ENCODE data around the gene RBL2. TPM values are rescaled to one million over a fixed set of nuclear protein-coding genes. Genes with fewer than 3 reads are reported as not detected.
A peak's percentile ranks its signal among the peaks of the same experiment; 100 is the strongest.

RBL2 gene
- total and polyA plus RNA-seq, 2 of the 13 experiments (the other 11 are each of a cell fraction or from before 2014, with no cell fraction given): 41.2 to 60.9 TPM

DNA sequence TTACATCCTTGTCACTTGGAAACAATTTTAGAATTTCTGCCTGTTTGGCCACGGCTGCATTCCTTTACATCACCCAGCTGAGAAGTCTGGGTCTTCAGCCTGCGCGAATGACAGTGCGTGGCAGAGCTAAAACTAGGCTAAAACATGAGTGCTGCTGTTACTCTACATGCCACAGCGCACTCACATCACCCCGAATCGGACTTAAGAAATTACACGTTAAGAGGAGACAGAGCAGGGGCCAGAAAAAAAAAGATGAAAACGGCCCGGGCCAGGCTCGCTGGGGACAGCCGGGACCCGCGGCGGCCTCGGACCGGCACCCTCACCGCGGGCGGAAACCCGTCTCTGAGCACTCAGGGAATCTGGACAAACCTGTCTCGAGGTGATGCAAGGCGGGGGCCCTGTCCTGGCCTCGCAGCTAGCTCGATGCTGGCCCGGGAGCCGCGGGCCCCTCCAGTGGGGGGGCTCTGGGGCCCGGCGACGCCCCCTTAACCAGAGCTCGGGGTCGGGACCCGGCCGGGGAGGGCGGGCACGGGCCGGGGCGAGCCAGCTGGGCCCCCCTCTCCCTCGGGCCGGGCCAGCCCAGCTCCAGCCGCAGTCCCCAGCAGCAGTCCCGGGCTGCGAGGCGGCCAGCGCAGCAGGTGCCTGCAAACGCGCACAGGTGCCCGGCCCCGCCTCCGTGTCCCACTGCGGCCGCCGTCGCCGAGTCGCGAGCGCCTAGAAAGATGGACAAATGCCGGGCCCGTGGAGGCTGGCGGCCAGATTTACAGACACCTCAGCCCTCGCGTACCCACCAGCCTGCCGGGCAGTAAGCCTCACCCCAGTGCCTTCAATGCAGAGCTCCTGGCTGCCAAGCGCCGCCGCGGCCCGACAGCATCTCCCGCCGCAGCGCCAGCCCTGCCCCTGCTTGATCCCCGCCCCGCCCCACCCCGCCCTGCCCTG lies 68.3 kb downstream of the RBL2 start, which contains the start of gene AKTIP (continued):
- TF ChIP-seq, protein P1, sequence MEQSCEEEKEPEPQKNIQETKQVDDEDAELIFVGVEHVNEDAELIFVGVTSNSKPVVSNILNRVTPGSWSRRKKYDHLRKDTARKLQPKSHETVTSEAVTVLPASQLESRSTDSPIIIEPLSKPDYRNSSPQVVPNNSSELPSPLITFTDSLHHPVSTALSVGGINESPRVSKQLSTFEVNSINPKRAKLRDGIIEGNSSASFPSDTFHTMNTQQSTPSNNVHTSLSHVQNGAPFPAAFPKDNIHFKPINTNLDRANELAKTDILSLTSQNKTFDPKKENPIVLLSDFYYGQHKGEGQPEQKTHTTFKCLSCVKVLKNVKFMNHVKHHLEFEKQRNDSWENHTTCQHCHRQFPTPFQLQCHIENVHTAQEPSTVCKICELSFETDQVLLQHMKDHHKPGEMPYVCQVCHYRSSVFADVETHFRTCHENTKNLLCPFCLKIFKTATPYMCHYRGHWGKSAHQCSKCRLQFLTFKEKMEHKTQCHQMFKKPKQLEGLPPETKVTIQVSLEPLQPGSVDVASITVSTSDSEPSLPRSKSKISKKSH (CRISPR knock-in tag; IDR thresholded peaks at IDR 0.05; ENCODE audit: borderline replicate concordance): no peak
- TF ChIP-seq REXO4 (CRISPR knock-in tag; IDR thresholded peaks at IDR 0.05; ENCODE audit: borderline replicate concordance) (no peak), NR2C2 (CRISPR knock-in tag; IDR thresholded peaks at IDR 0.05; ENCODE audit: borderline replicate concordance) (no peak), FOXA3 (CRISPR knock-in tag; IDR thresholded peaks at IDR 0.05) (no peak), MYNN (CRISPR knock-in tag; IDR thresholded peaks at IDR 0.05; ENCODE audit: low read depth) (no peak; the same call in 1 of the 2 replicates), ZNF841 (CRISPR knock-in tag; IDR thresholded peaks at IDR 0.05; ENCODE audit: borderline replicate concordance) (no peak), HMGA1 (CRISPR knock-in tag; conservative IDR thresholded peaks at IDR 0.05) (no peak), ZNF180 (CRISPR knock-in tag; IDR thresholded peaks at IDR 0.05; ENCODE audit: borderline replicate concordance, low read depth) (0 out of 2 replicates have a peak, but pooled peaks have one; percentile 50), ZFP90 (CRISPR knock-in tag; IDR thresholded peaks at IDR 0.05; ENCODE audit: borderline replicate concordance) (peak; percentile 40; the same call in 1 of the 2 replicates), TARDBP (CRISPR knock-in tag; IDR thresholded peaks at IDR 0.05) (no peak), ATRX (CRISPR knock-in tag; IDR thresholded peaks at IDR 0.05; ENCODE audit: borderline replicate concordance) (no peak), AGO2 (optimal IDR thresholded peaks at IDR 0.05; ENCODE audit: low read depth, low read length) (peak; percentile 65), YY1 (IDR thresholded peaks at IDR 0.05; ENCODE audit: insufficient read depth, insufficient replicate concordance, low read depth, low read length) (peak; percentile 21), ZNF326 (CRISPR knock-in tag; IDR thresholded peaks at IDR 0.05; ENCODE audit: borderline replicate concordance) (no peak), ARNTL (CRISPR knock-in tag; IDR thresholded peaks at IDR 0.05) (no peak; the same call in 1 of the 2 replicates), HNF4G (IDR thresholded peaks at IDR 0.05; ENCODE audit: borderline replicate concordance, low read depth, low read length) (no peak), HNF4G (CRISPR knock-in tag; IDR thresholded peaks at IDR 0.05; ENCODE audit: borderline replicate concordance, low read depth) (0 out of 2 replicates have a peak, but pooled peaks have one; percentile 15), CENPX (CRISPR knock-in tag; IDR thresholded peaks at IDR 0.05) (no peak), MTA1 (CRISPR knock-in tag; IDR thresholded peaks at IDR 0.05; ENCODE audit: borderline replicate concordance) (no peak)
- TF ChIP-seq, protein P2, sequence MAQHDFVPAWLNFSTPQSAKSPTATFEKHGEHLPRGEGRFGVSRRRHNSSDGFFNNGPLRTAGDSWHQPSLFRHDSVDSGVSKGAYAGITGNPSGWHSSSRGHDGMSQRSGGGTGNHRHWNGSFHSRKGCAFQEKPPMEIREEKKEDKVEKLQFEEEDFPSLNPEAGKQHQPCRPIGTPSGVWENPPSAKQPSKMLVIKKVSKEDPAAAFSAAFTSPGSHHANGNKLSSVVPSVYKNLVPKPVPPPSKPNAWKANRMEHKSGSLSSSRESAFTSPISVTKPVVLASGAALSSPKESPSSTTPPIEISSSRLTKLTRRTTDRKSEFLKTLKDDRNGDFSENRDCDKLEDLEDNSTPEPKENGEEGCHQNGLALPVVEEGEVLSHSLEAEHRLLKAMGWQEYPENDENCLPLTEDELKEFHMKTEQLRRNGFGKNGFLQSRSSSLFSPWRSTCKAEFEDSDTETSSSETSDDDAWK (CRISPR knock-in tag; IDR thresholded peaks at IDR 0.05): no peak
- TF ChIP-seq, protein P3, sequence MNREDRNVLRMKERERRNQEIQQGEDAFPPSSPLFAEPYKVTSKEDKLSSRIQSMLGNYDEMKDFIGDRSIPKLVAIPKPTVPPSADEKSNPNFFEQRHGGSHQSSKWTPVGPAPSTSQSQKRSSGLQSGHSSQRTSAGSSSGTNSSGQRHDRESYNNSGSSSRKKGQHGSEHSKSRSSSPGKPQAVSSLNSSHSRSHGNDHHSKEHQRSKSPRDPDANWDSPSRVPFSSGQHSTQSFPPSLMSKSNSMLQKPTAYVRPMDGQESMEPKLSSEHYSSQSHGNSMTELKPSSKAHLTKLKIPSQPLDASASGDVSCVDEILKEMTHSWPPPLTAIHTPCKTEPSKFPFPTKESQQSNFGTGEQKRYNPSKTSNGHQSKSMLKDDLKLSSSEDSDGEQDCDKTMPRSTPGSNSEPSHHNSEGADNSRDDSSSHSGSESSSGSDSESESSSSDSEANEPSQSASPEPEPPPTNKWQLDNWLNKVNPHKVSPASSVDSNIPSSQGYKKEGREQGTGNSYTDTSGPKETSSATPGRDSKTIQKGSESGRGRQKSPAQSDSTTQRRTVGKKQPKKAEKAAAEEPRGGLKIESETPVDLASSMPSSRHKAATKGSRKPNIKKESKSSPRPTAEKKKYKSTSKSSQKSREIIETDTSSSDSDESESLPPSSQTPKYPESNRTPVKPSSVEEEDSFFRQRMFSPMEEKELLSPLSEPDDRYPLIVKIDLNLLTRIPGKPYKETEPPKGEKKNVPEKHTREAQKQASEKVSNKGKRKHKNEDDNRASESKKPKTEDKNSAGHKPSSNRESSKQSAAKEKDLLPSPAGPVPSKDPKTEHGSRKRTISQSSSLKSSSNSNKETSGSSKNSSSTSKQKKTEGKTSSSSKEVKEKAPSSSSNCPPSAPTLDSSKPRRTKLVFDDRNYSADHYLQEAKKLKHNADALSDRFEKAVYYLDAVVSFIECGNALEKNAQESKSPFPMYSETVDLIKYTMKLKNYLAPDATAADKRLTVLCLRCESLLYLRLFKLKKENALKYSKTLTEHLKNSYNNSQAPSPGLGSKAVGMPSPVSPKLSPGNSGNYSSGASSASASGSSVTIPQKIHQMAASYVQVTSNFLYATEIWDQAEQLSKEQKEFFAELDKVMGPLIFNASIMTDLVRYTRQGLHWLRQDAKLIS (CRISPR knock-in tag; IDR thresholded peaks at IDR 0.05): no peak

All from HepG2 (cell line).